Thoracic aorta (tissue), 2 donors: ENCODE measurements around the gene IQCM. TPM values are rescaled to one million over a fixed set of nuclear protein-coding genes. Genes with fewer than 3 reads are reported as not detected.

Source experiments
- ATAC-seq: fragments of 150-250 bp; one replicate; pipeline ENCODE4 v1.8.0; 2017; ENCODE audit warnings: low read depth; ENCODE audit not compliant: insufficient number of reproducible peaks, low FRiP score
- DNase-seq: peaks from one replicate; pipeline ENCODE4 v3.0.0-alpha.2; 2020; ENCODE audit warnings: low spot score
- H3K27ac ChIP-seq, 2 donors: fragments of 200-600 bp; sonication (generic); 1 replicate in 1 of 2; 2 replicates in 1 of 2; pipeline ENCODE4 v1.5.1; 2016; ENCODE audit warnings: mild to moderate bottlenecking in 2 of 2, moderate library complexity in 2 of 2
- H3K27me3 ChIP-seq: fragments of 200-600 bp; sonication (generic); replicated peaks from 2 replicates; pipeline ENCODE4 v1.6.0; 2016; ENCODE audit warnings: mild to moderate bottlenecking; ENCODE audit not compliant: insufficient read depth
- H3K36me3 ChIP-seq: fragments of 200-600 bp; sonication (generic); one replicate; pipeline ENCODE4 v1.5.1; 2016
- H3K4me1 ChIP-seq, 2 donors: fragments of 200-600 bp; sonication (generic); 1 replicate in 1 of 2; 2 replicates in 1 of 2; pipeline versions ENCODE4 v1.5.1 to v1.6.0; 2016; ENCODE audit warnings: low read depth in 2 of 2, mild to moderate bottlenecking in 1 of 2; ENCODE audit not compliant: control insufficient read depth in 1 of 2
- H3K4me3 ChIP-seq: fragments of 200-600 bp; sonication (generic); 2 replicates; pipeline ENCODE4 v1.5.1; 2016; ENCODE audit warnings: mild to moderate bottlenecking
- H3K9me3 ChIP-seq: fragments of 200-600 bp; sonication (generic); 2 replicates; pipeline ENCODE4 v1.5.1; 2016
- total RNA-seq, 2 donors: library from RNA; depleted of rRNA; stranded (reverse); fragments of >200 nt; gene quantifications; one replicate each; pipeline versions ENCODE4 v1.1.0 to v1.2.3, GENCODE V29; 2016
- TF ChIP-seq, protein P1 (sequence below): fragments of 200-600 bp; sonication (generic); IDR thresholded peaks from one replicate; pipeline ENCODE4 v1.5.1; 2019; ENCODE audit warnings: antibody characterized with exemption

The IQCM gene
- total RNA-seq, 2 donors from 2014 or later = not detected

DNA sequence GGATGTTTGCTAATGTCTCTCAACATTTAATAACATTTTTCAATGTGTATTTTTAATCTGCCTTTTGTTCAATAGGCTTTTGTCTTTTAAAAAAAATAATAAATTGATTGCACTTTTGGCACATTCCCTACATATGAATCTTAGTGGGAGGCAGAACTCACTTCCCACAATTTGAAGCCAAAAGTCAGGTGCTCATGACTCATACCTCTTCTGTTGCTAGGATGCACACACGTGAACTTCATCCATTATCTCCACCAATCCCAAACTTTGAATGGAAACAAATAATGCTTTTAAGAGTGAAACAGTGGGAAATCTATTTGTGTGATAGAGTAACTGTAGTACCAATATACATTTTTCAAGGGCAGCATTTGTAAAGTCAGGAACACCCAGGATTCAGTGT is 260.5 kb downstream of the IQCM start:
- ATAC-seq (no peak), DNase-seq (no peak)
- no peaks in the 10 kb centered on the region for H3K36me3 ChIP-seq
- no peak overlapping the region for H3K27ac ChIP-seq
- H3K27me3 ChIP-seq = no peaks in the 10 kb centered on the region
- H3K9me3 ChIP-seq = no peaks in the 10 kb centered on the region
- H3K4me1 ChIP-seq = no peaks in the 10 kb centered on the region
- H3K4me3 ChIP-seq = no peak overlapping the region
- TF ChIP-seq, protein P1, sequence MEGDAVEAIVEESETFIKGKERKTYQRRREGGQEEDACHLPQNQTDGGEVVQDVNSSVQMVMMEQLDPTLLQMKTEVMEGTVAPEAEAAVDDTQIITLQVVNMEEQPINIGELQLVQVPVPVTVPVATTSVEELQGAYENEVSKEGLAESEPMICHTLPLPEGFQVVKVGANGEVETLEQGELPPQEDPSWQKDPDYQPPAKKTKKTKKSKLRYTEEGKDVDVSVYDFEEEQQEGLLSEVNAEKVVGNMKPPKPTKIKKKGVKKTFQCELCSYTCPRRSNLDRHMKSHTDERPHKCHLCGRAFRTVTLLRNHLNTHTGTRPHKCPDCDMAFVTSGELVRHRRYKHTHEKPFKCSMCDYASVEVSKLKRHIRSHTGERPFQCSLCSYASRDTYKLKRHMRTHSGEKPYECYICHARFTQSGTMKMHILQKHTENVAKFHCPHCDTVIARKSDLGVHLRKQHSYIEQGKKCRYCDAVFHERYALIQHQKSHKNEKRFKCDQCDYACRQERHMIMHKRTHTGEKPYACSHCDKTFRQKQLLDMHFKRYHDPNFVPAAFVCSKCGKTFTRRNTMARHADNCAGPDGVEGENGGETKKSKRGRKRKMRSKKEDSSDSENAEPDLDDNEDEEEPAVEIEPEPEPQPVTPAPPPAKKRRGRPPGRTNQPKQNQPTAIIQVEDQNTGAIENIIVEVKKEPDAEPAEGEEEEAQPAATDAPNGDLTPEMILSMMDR = no peak

DNA sequence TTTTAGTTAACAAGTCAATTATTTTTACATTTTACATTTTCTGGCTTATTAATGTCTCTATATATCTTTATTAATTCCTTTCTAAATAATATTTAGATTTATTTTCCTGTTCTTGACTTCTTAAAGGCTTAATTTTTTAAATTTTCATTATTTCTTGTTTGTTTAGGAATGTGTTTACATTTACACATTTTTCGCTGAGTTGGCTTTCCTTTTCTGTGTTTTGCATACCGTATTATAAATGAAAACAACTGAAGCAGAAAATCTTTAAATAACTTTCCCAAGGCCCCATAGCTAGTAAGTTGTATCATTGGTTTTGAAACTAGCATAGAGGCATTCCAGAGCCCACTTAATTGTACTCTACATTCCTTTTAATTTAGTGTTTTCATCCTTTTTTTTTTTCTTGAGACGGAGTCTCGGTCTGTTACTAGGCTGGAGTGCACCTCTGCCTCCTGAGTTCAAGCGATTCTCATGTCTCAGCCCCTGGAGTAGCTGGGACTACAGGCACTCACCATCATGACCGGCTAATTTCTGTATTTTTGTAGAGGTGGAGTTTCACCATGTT is 261.6 kb downstream of the IQCM start:
- H3K27ac ChIP-seq = no peak overlapping the region
- DNase-seq = no peak
- no peaks in the 10 kb centered on the region for H3K9me3 ChIP-seq
- H3K4me3 ChIP-seq = no peak overlapping the region
- ATAC-seq = no peak
- no peaks in the 10 kb centered on the region for H3K27me3 ChIP-seq
- no peaks in the 10 kb centered on the region for H3K36me3 ChIP-seq
- TF ChIP-seq, protein P1 = no peak
- H3K4me1 ChIP-seq = no peaks in the 10 kb centered on the region

DNA sequence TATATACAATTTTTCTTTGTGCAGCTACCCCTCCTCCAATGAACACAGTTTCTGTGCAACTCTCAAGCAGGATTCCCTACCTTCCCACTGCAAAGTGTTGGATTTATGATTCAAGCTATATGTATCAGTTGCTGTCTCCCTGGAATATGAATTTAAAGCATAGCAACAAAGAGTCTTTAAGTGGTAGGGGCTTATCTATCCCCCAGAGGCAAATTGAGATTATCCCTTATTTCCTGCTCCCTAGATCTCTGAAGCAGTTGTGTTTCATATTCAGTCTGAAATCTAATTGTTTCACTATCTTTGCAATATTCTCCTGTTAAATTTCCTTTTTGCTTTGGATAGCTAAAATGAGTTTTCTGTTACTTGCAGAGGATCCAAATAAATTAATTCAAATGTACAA is 263.0 kb downstream of the IQCM start:
- no peaks in the 10 kb centered on the region for H3K9me3 ChIP-seq
- H3K4me3 ChIP-seq = no peak overlapping the region
- no peak for ATAC-seq
- H3K27me3 ChIP-seq = no peaks in the 10 kb centered on the region
- no peak overlapping the region for H3K27ac ChIP-seq
- no peak for DNase-seq
- H3K4me1 ChIP-seq = no peaks in the 10 kb centered on the region
- no peaks in the 10 kb centered on the region for H3K36me3 ChIP-seq
- TF ChIP-seq, protein P1 = no peak

DNA sequence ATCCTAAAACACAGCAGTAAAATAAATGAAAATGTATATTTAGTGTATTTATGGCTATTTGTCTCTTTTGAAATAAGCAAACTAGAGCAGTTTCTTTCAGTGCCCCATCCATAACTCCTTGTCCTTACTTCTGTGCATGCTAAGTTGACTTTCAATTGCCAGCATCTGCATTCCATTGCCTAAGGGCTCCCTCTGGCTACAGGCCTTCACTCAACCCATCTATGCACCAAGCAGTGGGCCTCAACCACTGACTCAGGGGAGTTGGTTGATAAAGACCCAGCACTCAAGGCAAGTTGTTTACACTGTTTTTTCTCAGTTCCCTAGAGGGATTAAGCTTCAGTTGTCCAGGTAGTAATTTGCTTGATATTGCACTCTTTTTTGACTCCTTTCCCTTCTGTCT is 265.7 kb downstream of the IQCM start:
- Histone ChIP-seq H3K4me3 (no peak overlapping the region), H3K4me1 (no peaks in the 10 kb centered on the region), H3K27ac (no peak overlapping the region), H3K36me3 (no peaks in the 10 kb centered on the region), H3K9me3 (no peaks in the 10 kb centered on the region), H3K27me3 (no peaks in the 10 kb centered on the region)
- TF ChIP-seq, protein P1 = no peak
- ATAC-seq = no peak
- DNase-seq = no peak

DNA sequence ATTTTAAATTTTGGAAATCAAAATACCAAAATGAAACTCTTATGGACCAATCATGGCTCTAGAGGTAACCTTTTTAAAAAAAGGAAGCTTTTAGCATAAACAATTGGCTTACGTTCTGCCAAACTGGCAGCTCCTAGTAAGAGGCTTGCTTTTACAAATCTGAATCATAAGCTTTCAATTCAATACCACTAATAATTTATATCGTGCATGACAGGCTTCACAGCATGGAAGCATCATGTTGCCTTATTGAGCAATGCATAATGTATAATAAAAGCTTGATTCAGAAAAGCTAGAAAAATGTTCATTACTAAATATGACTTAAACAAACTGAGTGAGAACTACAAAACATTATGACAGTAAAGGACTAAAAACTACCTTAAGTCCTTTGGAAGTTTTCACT is 280.9 kb downstream of the IQCM start:
- Histone ChIP-seq H3K9me3 (no peaks in the 10 kb centered on the region), H3K4me3 (no peak overlapping the region), H3K36me3 (no peaks in the 10 kb centered on the region), H3K27ac (no peak overlapping the region), H3K4me1 (no peaks in the 10 kb centered on the region), H3K27me3 (no peaks in the 10 kb centered on the region)
- ATAC-seq (no peak), DNase-seq (no peak)
- TF ChIP-seq, protein P1 = no peak
